DOHH2 (cell line): Measurements from ENCODE around the gene LGALS8.

ENCODE experiments used
- H3F3A ChIP-seq: fragments of 200-600 bp; sonication (generic), shearing (Covaris generic); 2 replicates; pipeline ENCODE4 v1.6.0; 2016; ENCODE audit warnings: antibody characterized with exemption, mild to moderate bottlenecking; ENCODE audit not compliant: control insufficient read depth, insufficient read depth
- H3K27ac ChIP-seq: fragments of 200-600 bp; sonication (generic); 2 replicates; pipeline ENCODE4 v1.5.1; 2014; ENCODE audit warnings: low read depth, mild to moderate bottlenecking, low read length, moderate library complexity
- H3K27me3 ChIP-seq: fragments of 200-600 bp; sonication (generic); 2 replicates; pipeline ENCODE4 v1.6.1; 2014; ENCODE audit warnings: mild to moderate bottlenecking, low read length, mixed read lengths; ENCODE audit not compliant: control insufficient read depth
- H3K36me3 ChIP-seq: fragments of 200-600 bp; sonication (generic); 2 replicates; pipeline ENCODE4 v1.6.1; 2014; ENCODE audit warnings: mild to moderate bottlenecking, low read length, moderate library complexity, mixed read lengths; ENCODE audit not compliant: control insufficient read depth
- H3K4me1 ChIP-seq: fragments of 200-600 bp; sonication (generic); 2 replicates; pipeline ENCODE4 v1.6.1; 2014; ENCODE audit warnings: mild to moderate bottlenecking, low read length, mixed read lengths; ENCODE audit not compliant: control insufficient read depth
- H3K4me2 ChIP-seq: fragments of 200-600 bp; sonication (generic); 2 replicates; pipeline ENCODE4 v1.6.0; 2014; ENCODE audit warnings: mild to moderate bottlenecking, low read length, moderate library complexity
- H3K4me3 ChIP-seq: fragments of 200-600 bp; sonication (generic); 2 replicates; pipeline ENCODE4 v1.5.1; 2014; ENCODE audit warnings: mild to moderate bottlenecking, low read length, mixed read lengths
- H3K79me2 ChIP-seq: fragments of 200-600 bp; sonication (generic); 2 replicates; pipeline ENCODE4 v1.6.1; 2014; ENCODE audit warnings: mild to moderate bottlenecking, low read length, mixed read lengths; ENCODE audit not compliant: control insufficient read depth
- H3K9me2 ChIP-seq: fragments of 200-600 bp; sonication (generic); replicated peaks from 2 replicates; pipeline ENCODE4 v1.6.1; 2014; ENCODE audit warnings: mild to moderate bottlenecking, low read length, mixed read lengths; ENCODE audit not compliant: control insufficient read depth
- H3K9me3 ChIP-seq: fragments of 200-600 bp; sonication (generic); 2 replicates; pipeline ENCODE4 v1.6.1; 2014; ENCODE audit warnings: antibody characterized with exemption, low read length, mixed read lengths; ENCODE audit not compliant: control insufficient read depth, insufficient read depth
- H4K20me1 ChIP-seq: fragments of 200-600 bp; sonication (generic); 2 replicates; pipeline ENCODE4 v1.6.0; 2014; ENCODE audit warnings: low read depth, mild to moderate bottlenecking, antibody characterized with exemption, low read length, moderate library complexity; ENCODE audit not compliant: control insufficient read depth, insufficient read depth
- CTCF ChIP-seq: fragments of 200-600 bp; sonication (generic); IDR thresholded peaks from one replicate; pipeline ENCODE4 v1.5.1; 2014; ENCODE audit warnings: antibody characterized with exemption, mild to moderate bottlenecking, low read depth, low read length; ENCODE audit not compliant: poor library complexity, severe bottlenecking
- EZH2phosphoT487 ChIP-seq: fragments of 200-600 bp; sonication (generic); IDR thresholded peaks from 2 replicates; pipeline ENCODE4 v1.6.1; 2017; ENCODE audit warnings: borderline replicate concordance, mild to moderate bottlenecking, antibody characterized with exemption, low read length, moderate library complexity, mixed read lengths

The LGALS8 gene

GRCh38 chr1:236602171-236602570, 78.4 kb downstream of the LGALS8 start:
- H3K9me2 ChIP-seq, result no peaks in the 10 kb centered on the region
- no peak overlapping the region for H3K4me3 ChIP-seq
- TF ChIP-seq CTCF, result no peak
- no peak for TF ChIP-seq EZH2phosphoT487
- peaks cover 51% of the 10 kb centered on the region for H3K79me2 ChIP-seq
- peaks cover 17% of the 10 kb centered on the region for H3K4me1 ChIP-seq
- H4K20me1 ChIP-seq, result no peaks in the 10 kb centered on the region
- no peak overlapping the region for H3K4me2 ChIP-seq
- peaks cover 7% of the 10 kb centered on the region; the same call in 1 of the 2 replicates for H3F3A ChIP-seq
- H3K9me3 ChIP-seq, result no peaks in the 10 kb centered on the region
- H3K36me3 ChIP-seq, result peaks cover 56% of the 10 kb centered on the region
- no peak overlapping the region for H3K27ac ChIP-seq
- no peaks in the 10 kb centered on the region for H3K27me3 ChIP-seq
